ENCODE measurements around the gene DAZAP1.
A peak's percentile ranks its signal among the peaks of the same experiment; 100 is the strongest.

Gene DAZAP1

DNA sequence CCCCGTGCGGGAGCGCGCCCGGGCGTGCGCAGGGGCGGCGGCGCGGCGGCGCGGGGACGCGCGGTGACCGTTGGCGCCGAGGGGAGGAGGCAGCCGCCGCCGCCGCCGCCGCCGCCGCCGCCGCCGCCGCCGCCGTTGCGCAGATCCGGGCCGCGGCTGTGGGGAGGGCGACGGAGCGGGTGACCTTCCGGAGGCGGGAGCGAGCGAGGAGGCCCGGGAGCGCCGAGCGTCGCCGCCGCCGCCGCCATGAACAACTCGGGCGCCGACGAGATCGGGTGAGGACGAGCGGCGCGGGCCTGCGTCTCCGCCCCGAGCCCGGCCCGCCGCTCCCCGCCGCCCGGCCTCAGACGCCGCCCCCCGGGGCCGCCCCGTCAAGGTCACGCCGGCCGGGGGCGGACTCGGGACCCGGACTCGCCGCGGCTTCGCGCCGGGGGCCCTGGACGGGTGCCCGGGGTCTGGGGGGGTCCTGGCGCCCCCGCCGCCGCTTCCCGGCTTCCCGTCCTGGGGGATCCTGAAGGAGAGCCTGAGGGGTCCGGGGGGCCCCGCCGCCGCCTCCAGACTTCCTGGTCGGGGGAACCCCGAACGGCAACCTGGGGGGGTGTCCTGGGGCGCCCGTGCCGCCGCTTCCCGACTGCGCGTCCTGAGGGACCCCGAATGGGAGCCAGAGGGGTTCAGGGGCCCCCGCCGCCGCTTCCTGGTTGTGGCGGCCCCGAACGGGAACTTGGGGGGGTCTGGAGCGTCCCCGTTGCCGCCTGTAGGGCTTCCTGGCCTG is at the start of gene DAZAP1:
TSS of gene DAZAP1 (plus strand) at position 59 of the 772 bp plus-strand sequence. CDS start at position 247, 188 bp downstream.
- H3F3A ChIP-seq (ENCODE audit: insufficient read depth) = 0 out of 2 replicates have a peak, but pooled peaks cover 6% of the 10 kb centered on the region
- no peaks in the 10 kb centered on the region for H3K9me2 ChIP-seq (replicated peaks; ENCODE audit: insufficient read depth, low read length)
- H3K4me2 ChIP-seq (ENCODE audit: low read depth, low read length, poor library complexity, severe bottlenecking) = peak within 1 kb of the TSS; percentile 90
- H3K27ac ChIP-seq (ENCODE audit: low read depth, low read length) = peak within 1 kb of the TSS; percentile 87
- TF ChIP-seq, protein P1, sequence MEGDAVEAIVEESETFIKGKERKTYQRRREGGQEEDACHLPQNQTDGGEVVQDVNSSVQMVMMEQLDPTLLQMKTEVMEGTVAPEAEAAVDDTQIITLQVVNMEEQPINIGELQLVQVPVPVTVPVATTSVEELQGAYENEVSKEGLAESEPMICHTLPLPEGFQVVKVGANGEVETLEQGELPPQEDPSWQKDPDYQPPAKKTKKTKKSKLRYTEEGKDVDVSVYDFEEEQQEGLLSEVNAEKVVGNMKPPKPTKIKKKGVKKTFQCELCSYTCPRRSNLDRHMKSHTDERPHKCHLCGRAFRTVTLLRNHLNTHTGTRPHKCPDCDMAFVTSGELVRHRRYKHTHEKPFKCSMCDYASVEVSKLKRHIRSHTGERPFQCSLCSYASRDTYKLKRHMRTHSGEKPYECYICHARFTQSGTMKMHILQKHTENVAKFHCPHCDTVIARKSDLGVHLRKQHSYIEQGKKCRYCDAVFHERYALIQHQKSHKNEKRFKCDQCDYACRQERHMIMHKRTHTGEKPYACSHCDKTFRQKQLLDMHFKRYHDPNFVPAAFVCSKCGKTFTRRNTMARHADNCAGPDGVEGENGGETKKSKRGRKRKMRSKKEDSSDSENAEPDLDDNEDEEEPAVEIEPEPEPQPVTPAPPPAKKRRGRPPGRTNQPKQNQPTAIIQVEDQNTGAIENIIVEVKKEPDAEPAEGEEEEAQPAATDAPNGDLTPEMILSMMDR (IDR thresholded peaks at IDR 0.05; ENCODE audit: insufficient read depth, low read length, poor library complexity, severe bottlenecking) = no peak
- TF ChIP-seq EZH2phosphoT487 (conservative IDR thresholded peaks at IDR 0.05; ENCODE audit: low read length) = no peak
- no peaks in the 10 kb centered on the region for H3K36me3 ChIP-seq (ENCODE audit: low read length)
- no peaks in the 10 kb centered on the region for H3K27me3 ChIP-seq (ENCODE audit: low read length)
- H3K9ac ChIP-seq (ENCODE audit: low read length) = peak within 1 kb of the TSS; percentile 100
- peaks cover 18% of the 10 kb centered on the region; the same call in 1 of the 2 replicates for H4K20me1 ChIP-seq (ENCODE audit: low read depth, low read length)
- H2AFZ ChIP-seq (ENCODE audit: low read depth, low read length, severe bottlenecking) = peak within 1 kb of the TSS; percentile 57
- H3K79me2 ChIP-seq (ENCODE audit: insufficient read depth, low read length) = peaks cover 50% of the 10 kb centered on the region
- H3K9me3 ChIP-seq (ENCODE audit: insufficient read depth, low read length) = no peaks in the 10 kb centered on the region
- H3K4me3 ChIP-seq (ENCODE audit: insufficient read depth, low read length, poor library complexity, severe bottlenecking) = peak within 1 kb of the TSS; percentile 93

GRCh38 chr19:1360126-1360817 is 47.1 kb upstream of the DAZAP1 start:
- Histone ChIP-seq H3K36me3 (ENCODE audit: low read length) (0 out of 2 replicates have a peak, but pooled peaks cover 7% of the 10 kb centered on the region), H3K9me2 (replicated peaks; ENCODE audit: insufficient read depth, low read length) (no peaks in the 10 kb centered on the region), H2AFZ (ENCODE audit: low read depth, low read length, severe bottlenecking) (no peak overlapping the region), H3K9me3 (ENCODE audit: insufficient read depth, low read length) (no peaks in the 10 kb centered on the region), H3K4me2 (ENCODE audit: low read depth, low read length, poor library complexity, severe bottlenecking) (no peak overlapping the region), H3K27ac (ENCODE audit: low read depth, low read length) (no peak overlapping the region), H4K20me1 (ENCODE audit: low read depth, low read length) (no peaks in the 10 kb centered on the region), H3K79me2 (ENCODE audit: insufficient read depth, low read length) (no peaks in the 10 kb centered on the region; the same call in 1 of the 2 replicates), H3K4me3 (ENCODE audit: insufficient read depth, low read length, poor library complexity, severe bottlenecking) (no peak overlapping the region), H3K9ac (ENCODE audit: low read length) (no peak overlapping the region), H3K27me3 (ENCODE audit: low read length) (no peaks in the 10 kb centered on the region), H3F3A (ENCODE audit: insufficient read depth) (no peaks in the 10 kb centered on the region)
- TF ChIP-seq, protein P1 (IDR thresholded peaks at IDR 0.05; ENCODE audit: insufficient read depth, low read length, poor library complexity, severe bottlenecking) = no peak
- no peak for TF ChIP-seq EZH2phosphoT487 (conservative IDR thresholded peaks at IDR 0.05; ENCODE audit: low read length)

DNA sequence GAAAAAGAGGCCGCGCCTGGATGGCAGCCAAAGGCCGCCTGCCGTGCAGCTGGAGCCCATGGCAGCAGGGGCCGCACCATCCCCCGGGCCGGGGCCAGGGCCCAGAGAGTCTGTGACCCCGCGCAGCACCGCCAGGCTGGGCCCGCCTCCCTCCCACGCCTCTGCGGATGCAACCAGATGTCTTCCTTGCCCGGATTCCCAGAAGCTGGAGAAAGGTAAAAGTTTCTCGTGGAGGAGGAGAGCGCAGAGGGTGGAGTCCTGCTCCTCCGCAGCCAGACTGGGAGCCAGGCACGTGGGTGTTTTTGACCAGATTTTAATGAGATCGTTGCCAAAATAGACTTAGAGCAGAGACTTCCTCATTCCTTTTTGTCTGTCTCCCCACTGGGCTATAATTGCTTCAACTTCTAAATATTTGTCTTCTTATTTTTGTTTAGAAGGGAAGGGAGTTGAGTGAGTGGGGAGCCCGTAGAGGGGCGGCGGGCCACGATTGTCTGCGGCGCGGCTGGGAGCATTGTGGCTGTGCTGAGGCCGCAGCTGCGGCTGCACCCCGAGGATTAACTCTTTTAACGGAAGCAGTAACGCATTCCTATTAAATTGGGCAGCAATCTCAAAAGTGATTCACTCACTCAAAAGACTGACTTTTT is 46.4 kb upstream of the DAZAP1 start:
- H3K9ac ChIP-seq (ENCODE audit: low read length) = no peak overlapping the region
- no peak overlapping the region for H2AFZ ChIP-seq (ENCODE audit: low read depth, low read length, severe bottlenecking)
- no peak overlapping the region for H3K4me2 ChIP-seq (ENCODE audit: low read depth, low read length, poor library complexity, severe bottlenecking)

More for the DNA sequence above, 46.4 kb upstream of the DAZAP1 start:
- H3K4me3 ChIP-seq (ENCODE audit: insufficient read depth, low read length, poor library complexity, severe bottlenecking) = no peak overlapping the region
- H3F3A ChIP-seq (ENCODE audit: insufficient read depth) = no peaks in the 10 kb centered on the region
- H3K79me2 ChIP-seq (ENCODE audit: insufficient read depth, low read length) = no peaks in the 10 kb centered on the region
- no peaks in the 10 kb centered on the region for H3K9me3 ChIP-seq (ENCODE audit: insufficient read depth, low read length)
- no peak overlapping the region for H3K27ac ChIP-seq (ENCODE audit: low read depth, low read length)
- no peaks in the 10 kb centered on the region for H4K20me1 ChIP-seq (ENCODE audit: low read depth, low read length)
- TF ChIP-seq, protein P1 (IDR thresholded peaks at IDR 0.05; ENCODE audit: insufficient read depth, low read length, poor library complexity, severe bottlenecking) = no peak
- no peak for TF ChIP-seq EZH2phosphoT487 (conservative IDR thresholded peaks at IDR 0.05; ENCODE audit: low read length)
- no peaks in the 10 kb centered on the region for H3K9me2 ChIP-seq (replicated peaks; ENCODE audit: insufficient read depth, low read length)
- H3K27me3 ChIP-seq (ENCODE audit: low read length) = no peaks in the 10 kb centered on the region
- 0 out of 2 replicates have a peak, but pooled peaks cover 7% of the 10 kb centered on the region for H3K36me3 ChIP-seq (ENCODE audit: low read length)
